ENCODE data around the gene STAT3. TPM values are rescaled to one million over a fixed set of nuclear protein-coding genes. Genes with fewer than 3 reads are reported as not detected.

The STAT3 gene
- total and polyA plus RNA-seq, 9 of the 15 experiments (the other 6 are each of a cell fraction or from before 2014, with no cell fraction given), result 90.0 to 179 (median 114) TPM

DNA sequence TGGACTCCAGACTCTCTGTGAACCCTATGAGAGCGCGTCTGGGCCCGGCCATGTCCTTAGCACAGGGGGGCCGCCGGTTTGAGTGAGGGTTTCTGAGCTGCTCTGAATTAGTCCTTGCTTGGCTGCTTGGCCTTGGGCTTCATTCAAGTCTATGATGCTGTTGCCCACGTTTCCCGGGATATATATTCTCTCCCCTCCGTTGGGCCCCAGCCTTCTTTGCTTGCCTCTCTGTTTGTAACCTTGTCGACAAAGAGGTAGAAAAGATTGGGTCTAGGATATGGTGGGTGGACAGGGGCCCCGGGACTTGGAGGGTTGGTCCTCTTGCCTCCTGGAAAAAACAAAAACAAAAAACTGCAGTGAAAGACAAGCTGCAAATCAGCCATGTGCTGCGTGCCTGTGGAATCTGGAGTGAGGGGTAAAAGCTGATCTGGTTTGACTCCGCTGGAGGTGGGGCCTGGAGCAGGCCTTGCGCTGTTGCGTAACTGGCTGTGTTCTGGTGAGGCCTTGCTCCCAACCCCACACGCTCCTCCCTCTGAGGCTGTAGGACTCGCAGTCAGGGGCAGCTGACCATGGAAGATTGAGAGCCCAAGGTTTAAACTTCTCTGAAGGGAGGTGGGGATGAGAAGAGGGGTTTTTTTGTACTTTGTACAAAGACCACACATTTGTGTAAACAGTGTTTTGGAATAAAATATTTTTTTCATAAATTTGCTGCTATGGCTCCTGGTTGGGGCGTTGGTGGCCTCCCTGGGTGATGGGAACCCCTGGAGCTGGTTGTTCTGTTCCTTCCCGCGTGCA is 76.8 kb downstream of the STAT3 start (continued):
- TF ChIP-seq WHSC1 (IDR thresholded peaks at IDR 0.05; ENCODE audit: low read length) (no peak), SMARCB1 (IDR thresholded peaks at IDR 0.05; ENCODE audit: insufficient read length, low read depth) (no peak), ZNF347 (CRISPR knock-in tag; IDR thresholded peaks at IDR 0.05; ENCODE audit: low read depth) (peak; percentile 31; the same call in 1 of the 2 replicates), CBX3 (IDR thresholded peaks at IDR 0.05; ENCODE audit: borderline replicate concordance in 1 of 2, low read length in 2 of 2) (peak in 1 of 2 experiments; percentile 84; a peak in 1 of 3 replicates), PCBP2 (IDR thresholded peaks at IDR 0.05; ENCODE audit: low read depth, low read length, poor library complexity, severe bottlenecking) (no peak), CREB1 (IDR thresholded peaks at IDR 0.05) (0 out of 2 replicates have a peak, but pooled peaks have one; percentile 15), CREB1 (CRISPR knock-in tag; IDR thresholded peaks at IDR 0.05) (no peak), NEUROD1 (IDR thresholded peaks at IDR 0.05; ENCODE audit: borderline replicate concordance, low read depth, low read length, partially characterized antibody) (peak; percentile 64), ZBED1 (IDR thresholded peaks at IDR 0.05) (0 out of 2 replicates have a peak, but pooled peaks have one; percentile 36), PTTG1 (tag; IDR thresholded peaks at IDR 0.05; ENCODE audit: low read depth) (no peak), ZNF444 (CRISPR knock-in tag; IDR thresholded peaks at IDR 0.05) (no peak), NR4A1 (CRISPR knock-in tag; IDR thresholded peaks at IDR 0.05) (no peak), NR4A1 (tag; IDR thresholded peaks at IDR 0.05) (no peak; the same call in 1 of the 2 replicates), ARID1B (IDR thresholded peaks at IDR 0.05) (peak; percentile 50)
- TF ChIP-seq, protein P1, sequence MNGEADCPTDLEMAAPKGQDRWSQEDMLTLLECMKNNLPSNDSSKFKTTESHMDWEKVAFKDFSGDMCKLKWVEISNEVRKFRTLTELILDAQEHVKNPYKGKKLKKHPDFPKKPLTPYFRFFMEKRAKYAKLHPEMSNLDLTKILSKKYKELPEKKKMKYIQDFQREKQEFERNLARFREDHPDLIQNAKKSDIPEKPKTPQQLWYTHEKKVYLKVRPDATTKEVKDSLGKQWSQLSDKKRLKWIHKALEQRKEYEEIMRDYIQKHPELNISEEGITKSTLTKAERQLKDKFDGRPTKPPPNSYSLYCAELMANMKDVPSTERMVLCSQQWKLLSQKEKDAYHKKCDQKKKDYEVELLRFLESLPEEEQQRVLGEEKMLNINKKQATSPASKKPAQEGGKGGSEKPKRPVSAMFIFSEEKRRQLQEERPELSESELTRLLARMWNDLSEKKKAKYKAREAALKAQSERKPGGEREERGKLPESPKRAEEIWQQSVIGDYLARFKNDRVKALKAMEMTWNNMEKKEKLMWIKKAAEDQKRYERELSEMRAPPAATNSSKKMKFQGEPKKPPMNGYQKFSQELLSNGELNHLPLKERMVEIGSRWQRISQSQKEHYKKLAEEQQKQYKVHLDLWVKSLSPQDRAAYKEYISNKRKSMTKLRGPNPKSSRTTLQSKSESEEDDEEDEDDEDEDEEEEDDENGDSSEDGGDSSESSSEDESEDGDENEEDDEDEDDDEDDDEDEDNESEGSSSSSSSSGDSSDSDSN (IDR thresholded peaks at IDR 0.05; ENCODE audit: borderline replicate concordance in 1 of 2, low read depth in 2 of 2, low read length in 2 of 2), result peak in 1 of 2 experiments; percentile 80; a peak in 1 of 4 replicates
- TF ChIP-seq, protein P2, sequence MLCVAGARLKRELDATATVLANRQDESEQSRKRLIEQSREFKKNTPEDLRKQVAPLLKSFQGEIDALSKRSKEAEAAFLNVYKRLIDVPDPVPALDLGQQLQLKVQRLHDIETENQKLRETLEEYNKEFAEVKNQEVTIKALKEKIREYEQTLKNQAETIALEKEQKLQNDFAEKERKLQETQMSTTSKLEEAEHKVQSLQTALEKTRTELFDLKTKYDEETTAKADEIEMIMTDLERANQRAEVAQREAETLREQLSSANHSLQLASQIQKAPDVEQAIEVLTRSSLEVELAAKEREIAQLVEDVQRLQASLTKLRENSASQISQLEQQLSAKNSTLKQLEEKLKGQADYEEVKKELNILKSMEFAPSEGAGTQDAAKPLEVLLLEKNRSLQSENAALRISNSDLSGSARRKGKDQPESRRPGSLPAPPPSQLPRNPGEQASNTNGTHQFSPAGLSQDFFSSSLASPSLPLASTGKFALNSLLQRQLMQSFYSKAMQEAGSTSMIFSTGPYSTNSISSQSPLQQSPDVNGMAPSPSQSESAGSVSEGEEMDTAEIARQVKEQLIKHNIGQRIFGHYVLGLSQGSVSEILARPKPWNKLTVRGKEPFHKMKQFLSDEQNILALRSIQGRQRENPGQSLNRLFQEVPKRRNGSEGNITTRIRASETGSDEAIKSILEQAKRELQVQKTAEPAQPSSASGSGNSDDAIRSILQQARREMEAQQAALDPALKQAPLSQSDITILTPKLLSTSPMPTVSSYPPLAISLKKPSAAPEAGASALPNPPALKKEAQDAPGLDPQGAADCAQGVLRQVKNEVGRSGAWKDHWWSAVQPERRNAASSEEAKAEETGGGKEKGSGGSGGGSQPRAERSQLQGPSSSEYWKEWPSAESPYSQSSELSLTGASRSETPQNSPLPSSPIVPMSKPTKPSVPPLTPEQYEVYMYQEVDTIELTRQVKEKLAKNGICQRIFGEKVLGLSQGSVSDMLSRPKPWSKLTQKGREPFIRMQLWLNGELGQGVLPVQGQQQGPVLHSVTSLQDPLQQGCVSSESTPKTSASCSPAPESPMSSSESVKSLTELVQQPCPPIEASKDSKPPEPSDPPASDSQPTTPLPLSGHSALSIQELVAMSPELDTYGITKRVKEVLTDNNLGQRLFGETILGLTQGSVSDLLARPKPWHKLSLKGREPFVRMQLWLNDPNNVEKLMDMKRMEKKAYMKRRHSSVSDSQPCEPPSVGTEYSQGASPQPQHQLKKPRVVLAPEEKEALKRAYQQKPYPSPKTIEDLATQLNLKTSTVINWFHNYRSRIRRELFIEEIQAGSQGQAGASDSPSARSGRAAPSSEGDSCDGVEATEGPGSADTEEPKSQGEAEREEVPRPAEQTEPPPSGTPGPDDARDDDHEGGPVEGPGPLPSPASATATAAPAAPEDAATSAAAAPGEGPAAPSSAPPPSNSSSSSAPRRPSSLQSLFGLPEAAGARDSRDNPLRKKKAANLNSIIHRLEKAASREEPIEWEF (CRISPR knock-in tag; IDR thresholded peaks at IDR 0.05), result no peak
